Mucosa of rectum (tissue), 2 donors: ENCODE measurements around the gene KRTAP5-4.
"Not testable (repeated sequence)": the region's sequence is repeated elsewhere in the genome, so short reads cannot be mapped to it uniquely, and the experiment has no call there.

ENCODE experiments used
- H3K27ac ChIP-seq, 2 donors: one replicate each; pipeline ENCODE4 v1.7.0; 2013; ENCODE audit warnings: inconsistent platforms in 2 of 2, low read depth in 2 of 2, low read length in 2 of 2
- H3K27me3 ChIP-seq, 2 donors: one replicate each; pipeline ENCODE4 v1.7.0; 2013; ENCODE audit warnings: low read length in 2 of 2; ENCODE audit not compliant: control insufficient read depth in 2 of 2, insufficient read depth in 2 of 2
- H3K36me3 ChIP-seq, 2 donors: one replicate each; pipeline ENCODE4 v1.7.0; 2013; ENCODE audit warnings: low read length in 2 of 2; ENCODE audit not compliant: control insufficient read depth in 2 of 2, insufficient read depth in 2 of 2
- H3K4me1 ChIP-seq, 2 donors: one replicate each; pipeline ENCODE4 v1.7.0; 2013; ENCODE audit warnings: low read length in 2 of 2, mild to moderate bottlenecking in 1 of 2; ENCODE audit not compliant: control insufficient read depth in 2 of 2, insufficient read depth in 2 of 2
- H3K4me3 ChIP-seq, 2 donors: one replicate each; pipeline ENCODE4 v1.7.0; 2013; ENCODE audit warnings: low read length in 2 of 2
- H3K9ac ChIP-seq, 2 donors: one replicate each; pipeline ENCODE4 v1.7.0; 2013; ENCODE audit warnings: low read length in 2 of 2, low read depth in 1 of 2, mild to moderate bottlenecking in 1 of 2
- H3K9me3 ChIP-seq, 2 donors: one replicate each; pipeline ENCODE4 v1.7.0; 2013; ENCODE audit warnings: low read length in 2 of 2; ENCODE audit not compliant: control insufficient read depth in 2 of 2
- donor health status: healthy.
- donor health status: Normal muscosa, but diverticular disease.

The KRTAP5-4 gene

DNA sequence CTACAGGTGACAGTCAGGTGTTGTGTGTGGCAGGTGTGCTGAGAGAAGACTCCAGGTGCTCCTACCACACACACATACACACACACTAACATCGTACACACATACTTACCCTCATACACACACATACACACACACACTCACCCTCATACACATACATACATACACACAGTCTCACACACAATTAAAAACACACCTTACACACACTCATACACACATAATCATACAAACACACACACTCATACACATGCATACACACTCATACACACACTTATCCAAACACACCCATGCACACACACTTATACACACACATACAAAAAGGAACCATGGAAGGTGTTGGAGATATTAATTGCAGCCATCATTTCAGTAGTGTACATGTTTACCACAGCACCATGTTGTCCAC, 18.3 kb downstream of the KRTAP5-4 start:
- Histone ChIP-seq H3K27ac (no peak overlapping the region), H3K4me3 (no peak overlapping the region), H3K36me3 (no peaks in the 10 kb centered on the region), H3K4me1 (peaks cover 0 to 4% of the 10 kb centered on the region in 2 donors), H3K9ac (no peak overlapping the region), H3K9me3 (no peaks in the 10 kb centered on the region), H3K27me3 (peaks cover 0 to 5% of the 10 kb centered on the region in 2 donors)

DNA sequence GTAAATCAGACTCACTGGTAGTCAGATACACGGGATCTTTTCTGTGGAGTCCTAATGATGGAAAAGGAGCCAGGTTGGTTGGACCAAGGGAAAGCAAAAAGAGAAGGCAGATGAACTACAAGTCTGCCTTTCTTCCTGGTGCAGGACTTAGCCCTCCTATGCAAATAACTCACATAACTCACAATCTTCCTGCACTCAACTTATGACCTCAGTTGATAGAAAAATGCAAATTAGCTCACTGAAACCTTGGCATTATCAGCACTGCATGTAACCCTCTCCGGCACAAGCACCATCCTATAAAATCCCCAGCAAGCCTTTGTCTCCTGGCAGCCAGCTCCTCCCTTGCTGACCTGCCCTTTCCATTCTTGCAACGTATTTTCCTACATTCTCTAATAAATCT, 20.3 kb downstream of the KRTAP5-4 start:
- H3K4me3 ChIP-seq, H3K27me3 ChIP-seq, H3K27ac ChIP-seq, H3K36me3 ChIP-seq, H3K9ac ChIP-seq, H3K9me3 ChIP-seq: not testable (repeated sequence)
- peaks cover 5 to 11% of the 10 kb centered on the region in 2 donors for H3K4me1 ChIP-seq

DNA sequence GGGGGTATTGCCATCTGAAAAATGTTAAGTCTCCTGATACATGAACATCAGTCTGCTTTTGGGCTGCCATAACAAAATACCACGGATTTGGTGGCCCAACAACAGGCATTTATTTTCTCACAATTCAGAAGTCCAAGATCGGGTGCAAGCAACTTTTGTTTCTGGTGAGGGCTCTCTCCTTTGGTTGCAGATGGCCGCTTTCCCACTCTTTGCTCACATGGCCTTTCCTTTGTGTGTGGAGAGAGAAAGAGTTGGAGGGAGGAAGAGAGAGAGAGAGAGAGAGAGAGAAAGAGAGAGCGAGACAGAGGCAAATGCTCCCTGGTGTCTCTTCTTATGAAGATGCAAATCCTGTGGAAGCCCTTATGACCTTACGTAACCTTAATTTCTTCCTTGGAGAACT, 21.3 kb downstream of the KRTAP5-4 start:
- Histone ChIP-seq H3K36me3 (no peaks in the 10 kb centered on the region), H3K4me1 (peaks cover 8 to 18% of the 10 kb centered on the region in 2 donors), H3K27ac (no peak overlapping the region), H3K9me3 (no peaks in the 10 kb centered on the region), H3K9ac (no peak overlapping the region), H3K27me3 (peaks cover 0 to 5% of the 10 kb centered on the region in 2 donors), H3K4me3 (no peak overlapping the region)

DNA sequence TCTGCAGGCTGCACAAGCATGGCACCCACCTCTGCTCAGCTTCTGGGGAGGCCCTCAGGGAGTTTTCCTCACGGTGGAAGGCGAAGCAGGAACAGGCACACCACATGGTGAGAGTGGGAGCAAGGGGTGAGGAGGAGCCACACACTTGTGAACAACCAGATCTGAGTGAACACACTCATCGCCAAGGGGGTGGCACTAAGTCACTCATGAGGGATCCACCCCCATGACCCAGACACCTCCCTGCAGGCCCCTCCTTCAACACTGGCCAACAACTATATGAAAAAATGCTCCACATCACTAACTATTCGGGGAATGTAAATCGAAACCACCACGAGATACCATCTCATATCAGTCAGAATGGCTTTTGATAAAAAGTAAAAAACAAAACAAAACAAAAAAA, 23.1 kb downstream of the KRTAP5-4 start:
- peaks cover 0 to 5% of the 10 kb centered on the region in 2 donors for H3K27me3 ChIP-seq

DNA sequence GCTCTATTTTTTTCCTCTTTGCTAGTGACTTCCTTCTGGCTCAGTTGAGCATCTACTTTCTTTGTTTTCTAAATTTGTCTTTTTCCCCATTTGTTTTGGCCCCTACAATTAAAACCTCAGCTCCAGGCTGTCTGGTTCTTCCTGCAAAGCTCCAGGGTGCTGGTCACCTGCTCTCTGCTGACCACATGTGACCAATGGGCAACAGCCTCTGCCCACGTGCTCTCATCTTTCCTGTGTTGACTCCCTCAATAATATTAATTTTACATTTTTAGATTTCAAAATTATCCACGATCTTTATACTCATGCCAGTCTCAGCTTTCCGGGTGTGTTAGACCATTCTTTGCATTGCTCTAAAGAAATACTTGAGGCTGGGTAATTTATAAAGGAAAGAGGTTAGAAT, 23.5 kb downstream of the KRTAP5-4 start:
- not testable (repeated sequence) for H3K9ac ChIP-seq, H3K9me3 ChIP-seq, H3K27me3 ChIP-seq, H3K27ac ChIP-seq, H3K4me3 ChIP-seq, H3K36me3 ChIP-seq
- H3K4me1 ChIP-seq, result peaks cover 10 to 19% of the 10 kb centered on the region in 2 donors

More for the DNA sequence above, 23.1 kb downstream of the KRTAP5-4 start:
- Histone ChIP-seq H3K27ac (no peak overlapping the region), H3K9me3 (no peaks in the 10 kb centered on the region), H3K36me3 (no peaks in the 10 kb centered on the region), H3K4me3 (no peak overlapping the region), H3K9ac (no peak overlapping the region), H3K4me1 (peaks cover 10 to 19% of the 10 kb centered on the region in 2 donors)

DNA sequence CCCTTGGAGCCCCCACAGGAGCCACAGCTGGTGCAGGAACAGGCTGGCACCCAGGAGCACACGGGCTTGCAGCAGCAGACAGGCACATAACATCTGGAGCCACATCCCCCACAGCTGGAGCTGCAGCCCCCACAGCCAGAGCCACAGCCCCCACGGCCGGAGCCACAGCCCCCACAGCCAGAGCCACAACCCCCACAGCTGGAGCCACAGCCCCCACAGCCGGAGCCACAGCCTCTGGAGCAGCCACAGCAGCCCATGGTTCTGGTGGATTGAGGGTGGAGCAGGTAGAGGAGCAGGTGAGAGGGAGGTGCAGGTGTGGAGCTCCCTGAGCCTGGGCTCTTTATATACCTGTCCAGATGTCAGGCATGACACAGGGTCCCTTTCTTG, 24.0 kb downstream of the KRTAP5-4 start, which contains the start of gene KRTAP5-2:
Gene KRTAP5-2 (minus strand): TSS at position 301 of the 387 bp plus-strand sequence. CDS start 44 bp downstream, at position 257.
- Histone ChIP-seq H3K36me3 (no peaks in the 10 kb centered on the region), H3K27me3 (no peaks in the 10 kb centered on the region), H3K4me1 (peaks cover 10 to 19% of the 10 kb centered on the region in 2 donors), H3K27ac (no peak within 1 kb of the TSS), H3K9ac (no peak within 1 kb of the TSS), H3K9me3 (no peaks in the 10 kb centered on the region), H3K4me3 (no peak within 1 kb of the TSS)

DNA sequence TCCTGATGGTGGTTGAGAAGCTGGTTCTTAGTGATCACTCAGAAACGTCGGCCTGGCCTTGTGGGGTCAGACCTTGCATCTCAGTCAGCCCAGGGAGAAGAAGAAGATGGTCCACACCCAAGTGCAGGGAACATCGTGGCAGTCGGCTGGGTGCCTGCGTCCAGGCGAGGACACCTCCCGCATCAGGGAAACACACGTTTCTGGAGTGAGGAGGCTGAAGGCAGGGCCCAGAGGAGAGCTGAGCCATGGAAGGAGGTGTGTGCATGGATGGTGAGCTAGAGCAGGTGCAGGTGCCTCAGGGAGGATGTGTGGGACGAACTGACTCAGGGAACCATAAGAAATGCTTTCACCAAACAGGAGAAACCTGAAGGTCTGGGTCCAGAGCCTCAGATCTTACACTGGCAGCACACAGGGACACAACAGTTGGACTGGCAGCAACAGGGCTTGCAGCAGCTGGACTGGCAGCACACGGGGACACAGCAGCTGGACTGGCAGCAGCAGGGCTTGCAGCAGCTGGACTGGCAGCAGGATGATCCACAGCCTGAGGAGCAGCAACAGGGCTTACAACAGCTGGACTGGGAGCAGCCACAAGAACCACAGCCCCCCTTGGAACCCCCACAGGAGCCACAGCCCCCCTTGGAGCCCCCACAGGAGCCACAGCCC, 24.5 kb downstream of the KRTAP5-4 start:
- no peak overlapping the region for H3K9ac ChIP-seq
- no peak overlapping the region for H3K4me3 ChIP-seq
- no peak overlapping the region for H3K27ac ChIP-seq
- no peaks in the 10 kb centered on the region for H3K9me3 ChIP-seq
- H3K27me3 ChIP-seq, result no peaks in the 10 kb centered on the region
- H3K36me3 ChIP-seq, result no peaks in the 10 kb centered on the region
- peaks cover 10 to 19% of the 10 kb centered on the region in 2 donors for H3K4me1 ChIP-seq

DNA sequence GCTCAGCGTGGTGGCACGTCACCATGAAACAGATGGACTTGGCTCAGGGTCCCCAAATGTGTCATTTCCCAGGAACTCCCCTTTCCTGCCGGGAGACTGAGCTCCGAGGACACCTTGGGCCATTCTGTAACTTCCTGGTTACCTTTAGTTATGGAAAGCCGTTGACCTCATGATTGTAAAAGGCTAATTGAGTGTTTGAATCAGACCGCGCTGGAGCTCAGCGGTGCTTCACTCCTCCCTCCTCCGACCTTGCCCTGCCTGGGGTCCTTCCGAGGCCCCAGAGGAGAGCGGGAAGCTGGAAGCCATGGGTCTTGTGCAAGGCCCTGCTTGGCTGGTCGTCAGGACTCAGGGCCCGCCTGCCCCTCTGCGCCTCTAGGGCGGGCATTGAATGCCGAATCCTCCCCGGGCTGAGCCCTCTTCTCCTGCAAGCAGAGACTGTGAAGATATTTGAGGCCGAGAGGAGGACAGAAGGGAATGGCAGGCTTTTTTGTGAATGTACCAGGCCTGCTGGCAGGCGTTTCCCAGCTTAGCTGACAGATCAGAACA, 25.3 kb downstream of the KRTAP5-4 start:
- not testable (repeated sequence) for H3K4me3 ChIP-seq, H3K9me3 ChIP-seq, H3K27me3 ChIP-seq, H3K36me3 ChIP-seq
- peaks cover 10 to 16% of the 10 kb centered on the region in 2 donors for H3K4me1 ChIP-seq
- peak overlapping the region; percentile 7 to 37 for H3K27ac ChIP-seq
- H3K9ac ChIP-seq, result peak overlapping the region in 1 of 2 donors; percentile 53

DNA sequence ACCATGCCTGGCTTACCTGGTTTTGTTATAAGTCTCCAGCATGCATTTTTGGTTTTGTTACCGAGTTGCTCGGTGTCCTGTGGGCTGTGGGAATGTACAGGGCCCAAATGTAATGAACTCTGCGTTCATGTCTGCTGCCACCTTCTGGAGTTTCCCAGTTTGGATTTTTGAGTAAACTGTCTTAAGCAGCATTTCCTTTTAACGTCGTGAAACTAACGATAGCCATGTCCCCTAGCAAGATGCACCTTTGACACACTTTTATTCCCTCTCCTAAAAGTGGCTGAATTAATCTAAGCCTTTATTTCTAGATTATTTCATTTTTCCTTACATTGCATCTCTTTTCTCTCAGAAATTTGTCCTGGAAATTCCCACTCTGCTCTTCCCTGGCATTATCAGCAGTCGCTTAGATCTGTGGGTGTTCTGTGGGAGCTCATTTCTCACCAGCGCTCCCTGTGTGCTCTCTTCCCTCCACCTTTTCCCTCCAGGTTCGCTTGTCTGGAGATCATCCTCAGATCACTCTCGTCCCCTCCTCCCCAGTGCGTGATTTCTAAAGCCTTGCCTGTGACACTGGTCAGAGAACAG, 25.9 kb downstream of the KRTAP5-4 start:
- H3K9me3 ChIP-seq, H3K36me3 ChIP-seq, H3K27me3 ChIP-seq, H3K4me3 ChIP-seq: not testable (repeated sequence)
- peak overlapping the region in 1 of 2 donors; percentile 53 for H3K9ac ChIP-seq
- H3K4me1 ChIP-seq, result peaks cover 10 to 16% of the 10 kb centered on the region in 2 donors
- peak overlapping the region; percentile 7 to 36 for H3K27ac ChIP-seq

DNA sequence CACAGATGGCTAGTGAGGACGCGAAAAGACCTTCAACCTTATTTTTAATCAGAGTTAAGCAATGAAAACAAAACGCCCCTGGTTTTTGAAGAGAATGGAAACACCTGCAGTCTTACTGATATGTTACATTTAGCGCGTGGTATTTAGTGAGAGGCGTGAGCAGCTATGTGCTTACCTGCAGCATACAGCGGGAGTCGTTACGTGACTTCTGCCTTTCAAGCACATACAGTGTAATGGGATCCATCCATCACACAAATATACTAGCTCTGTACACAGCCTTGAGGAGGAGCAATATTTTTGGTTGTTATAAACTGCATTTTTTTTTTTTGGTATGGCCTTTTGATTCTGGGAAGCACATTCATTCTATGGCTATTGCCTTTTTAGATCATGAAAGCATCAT, 29.3 kb downstream of the KRTAP5-4 start:
- no peak overlapping the region for H3K4me3 ChIP-seq
- H3K9me3 ChIP-seq, result no peaks in the 10 kb centered on the region
- H3K4me1 ChIP-seq, result peaks cover 10 to 19% of the 10 kb centered on the region in 2 donors
- no peaks in the 10 kb centered on the region for H3K36me3 ChIP-seq
- no peak overlapping the region for H3K9ac ChIP-seq
- H3K27ac ChIP-seq, result no peak overlapping the region
- no peaks in the 10 kb centered on the region for H3K27me3 ChIP-seq
